HG02642 (cell line): ENCODE data around the gene TRIM10.
"Not testable (repeated sequence)": the region's sequence is repeated elsewhere in the genome, so short reads cannot be mapped to it uniquely, and the experiment has no call there.

Experiments used
- ATAC-seq: cut with Tn5 transposase; IDR thresholded peaks from one replicate; pipeline ENCODE4 v1.9.1; 2021; ENCODE audit warnings: mild to moderate bottlenecking; ENCODE audit not compliant: unreplicated experiment, poor library complexity

The TRIM10 gene

DNA sequence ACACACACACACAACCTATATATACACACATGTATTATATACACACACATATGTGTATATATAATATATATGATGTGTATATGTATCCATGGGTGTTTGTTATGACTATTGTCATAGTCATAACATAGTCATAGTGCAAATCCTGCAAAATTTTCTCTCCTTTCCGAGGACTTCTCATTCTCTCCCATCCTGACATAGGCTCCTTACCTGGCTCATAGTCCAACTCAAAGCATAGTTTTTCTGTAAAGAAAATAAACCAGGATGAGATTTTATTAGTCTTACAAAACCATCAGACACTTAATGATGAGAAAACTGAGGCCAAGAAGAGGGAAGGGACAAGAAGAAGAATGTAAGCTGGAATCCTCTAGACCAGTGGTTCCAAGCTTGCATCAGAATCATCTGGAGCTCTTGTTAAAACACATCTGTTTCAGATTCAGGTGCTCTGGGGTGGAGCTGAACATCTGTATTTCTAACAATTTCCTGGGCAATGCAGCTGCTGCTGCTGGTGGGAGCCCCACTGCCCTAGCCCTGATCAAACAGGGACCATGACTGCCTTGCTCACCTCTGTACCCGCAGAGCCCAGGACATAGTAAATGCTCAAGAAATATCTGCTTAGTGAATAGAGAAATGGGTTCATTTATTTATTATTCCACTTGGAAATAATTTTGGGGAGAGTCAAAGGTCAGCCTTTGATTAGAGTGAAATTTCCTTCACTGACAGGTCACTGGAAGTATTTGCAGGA is 5.3 kb downstream of the TRIM10 start:
- ATAC-seq = no peak

DNA sequence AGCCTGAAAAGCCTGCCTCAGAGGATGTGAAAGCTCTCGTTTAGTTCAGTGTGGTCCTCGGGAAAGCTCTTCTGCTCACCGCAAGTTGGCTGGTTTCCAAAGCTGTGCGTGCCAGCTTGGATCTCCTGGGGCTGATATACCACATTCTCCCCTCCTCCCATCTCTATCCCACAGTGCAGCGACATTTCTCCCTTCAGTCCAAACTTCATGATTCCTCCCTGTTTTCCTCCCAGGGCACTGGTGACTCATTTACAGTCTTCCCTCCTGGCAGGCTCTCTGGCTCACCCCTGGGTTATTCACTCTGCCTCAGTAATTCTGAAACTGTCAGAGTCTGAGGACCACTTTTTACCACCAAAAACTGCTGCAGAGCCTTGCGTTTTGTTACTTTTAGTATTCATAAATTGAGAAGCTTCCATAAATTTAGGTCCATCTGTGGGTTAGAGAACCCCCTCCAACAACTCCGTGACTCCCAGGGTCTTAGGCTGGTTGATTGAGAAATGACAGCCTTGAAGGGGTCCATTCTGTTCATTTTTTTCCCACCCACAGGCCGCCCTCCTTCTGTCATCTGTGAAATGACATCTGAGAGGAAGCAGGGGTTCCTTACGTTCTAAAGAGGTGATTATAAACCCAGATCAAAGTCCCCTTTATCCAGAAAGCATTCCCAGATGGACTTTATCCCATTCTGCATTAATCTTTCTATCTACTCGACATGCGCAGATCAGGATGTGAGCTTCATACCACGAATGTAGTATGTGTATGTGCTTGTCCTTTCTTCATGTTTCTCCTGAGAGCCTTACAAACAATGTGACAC is 6.1 kb downstream of the TRIM10 start:
- no peak for ATAC-seq

DNA sequence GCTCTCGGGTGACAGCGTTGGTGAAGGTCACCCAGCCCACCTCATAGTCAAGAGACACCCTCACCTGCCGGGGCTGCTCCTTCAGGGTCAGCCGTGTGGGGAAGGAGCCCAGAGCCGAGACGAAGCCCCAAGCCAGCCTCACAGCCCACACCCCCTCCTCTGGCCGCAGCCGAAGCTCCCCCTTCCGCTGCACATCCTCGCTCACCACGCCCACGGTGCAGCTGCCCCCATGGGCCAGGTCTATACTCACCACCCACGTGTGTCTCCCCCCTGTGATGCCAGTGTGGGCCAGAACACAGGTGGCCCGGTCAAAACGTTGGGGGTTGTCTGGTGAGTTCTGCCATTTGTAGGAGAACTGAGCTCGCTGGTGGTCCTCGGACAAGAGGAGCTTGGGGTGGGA is 7.0 kb downstream of the TRIM10 start:
- no peak for ATAC-seq

DNA sequence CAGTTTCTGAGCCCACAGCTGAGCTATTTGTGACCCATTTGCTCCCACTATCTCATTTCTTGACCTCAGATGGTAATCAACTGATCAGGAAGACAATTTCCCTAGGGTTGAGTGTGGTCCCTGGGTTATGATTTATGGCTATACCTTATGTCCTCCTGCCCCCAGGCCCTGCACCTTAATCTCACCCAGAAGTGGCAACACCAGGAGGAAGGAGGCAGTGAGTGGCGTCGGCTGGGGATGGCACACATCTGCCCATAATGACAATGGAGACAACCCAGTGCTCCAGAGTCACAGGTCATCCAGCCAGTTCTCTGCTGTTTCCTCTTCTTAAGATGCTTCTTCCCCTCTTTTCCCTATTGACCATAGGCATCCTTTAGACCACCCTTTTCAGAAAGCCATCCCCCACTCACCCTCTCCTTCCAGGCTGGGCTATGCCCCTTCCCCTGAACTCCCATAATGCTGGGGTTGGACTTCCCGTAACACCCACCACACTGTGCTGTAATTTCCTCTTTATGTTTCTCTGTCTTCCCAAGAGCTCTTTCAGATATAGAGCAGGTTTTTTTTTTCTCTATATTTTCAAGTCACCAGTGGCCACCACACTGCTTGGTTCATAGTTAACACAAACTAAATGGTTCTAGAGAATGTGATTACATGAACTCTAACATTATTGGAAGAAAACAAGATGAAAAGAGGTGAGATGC is 8.0 kb downstream of the TRIM10 start:
- ATAC-seq = no peak

DNA sequence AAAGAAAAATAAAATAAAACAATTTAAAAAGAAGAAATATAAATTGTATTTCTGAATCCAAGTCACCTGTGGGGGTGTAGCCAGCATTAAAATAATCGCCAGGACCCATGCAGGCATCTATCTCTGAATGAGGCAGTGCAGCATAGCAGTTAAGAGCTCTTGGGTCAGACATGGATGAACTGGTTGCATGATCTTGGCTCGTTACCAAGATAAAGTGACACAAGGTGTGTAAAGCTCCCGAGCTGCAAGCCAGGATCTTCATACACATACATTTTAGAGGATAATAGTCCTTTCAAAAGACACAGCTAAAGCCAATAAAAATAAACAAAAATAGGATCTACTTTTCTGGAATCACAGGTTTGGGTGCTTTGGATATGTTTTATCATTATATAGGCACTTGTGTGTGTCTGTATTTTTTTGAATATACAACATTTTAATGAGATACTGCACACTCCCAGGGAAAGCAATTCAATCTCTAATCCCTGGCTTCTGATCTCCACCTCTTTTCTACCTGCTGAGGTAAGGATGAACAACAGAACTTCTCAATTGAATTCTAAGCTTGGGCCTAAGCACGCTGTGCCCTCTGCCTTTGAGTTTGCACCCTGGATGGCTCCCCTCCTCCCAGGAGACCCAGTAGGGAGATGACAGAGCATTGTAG is 8.9 kb downstream of the TRIM10 start:
- ATAC-seq = no peak

DNA sequence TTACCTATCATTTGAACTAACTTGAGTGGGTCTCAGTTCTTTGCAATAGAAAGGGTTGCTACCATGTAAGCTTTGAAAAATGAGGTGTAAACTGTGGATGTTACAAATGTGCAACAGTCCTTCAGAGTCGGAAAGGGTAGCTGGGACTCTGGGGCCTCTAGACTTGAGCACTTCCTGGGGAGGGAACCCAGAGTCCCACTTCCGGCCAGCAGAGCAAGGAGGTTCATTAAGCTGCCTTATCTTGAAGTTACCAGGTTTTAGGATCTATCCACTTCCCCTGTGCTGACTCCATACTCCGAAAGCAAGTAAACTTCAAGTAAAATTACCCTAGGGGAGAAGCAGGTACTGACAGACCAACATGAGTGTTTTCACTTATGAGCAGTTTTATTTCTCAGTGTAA is 9.4 kb downstream of the TRIM10 start:
- ATAC-seq = no peak

DNA sequence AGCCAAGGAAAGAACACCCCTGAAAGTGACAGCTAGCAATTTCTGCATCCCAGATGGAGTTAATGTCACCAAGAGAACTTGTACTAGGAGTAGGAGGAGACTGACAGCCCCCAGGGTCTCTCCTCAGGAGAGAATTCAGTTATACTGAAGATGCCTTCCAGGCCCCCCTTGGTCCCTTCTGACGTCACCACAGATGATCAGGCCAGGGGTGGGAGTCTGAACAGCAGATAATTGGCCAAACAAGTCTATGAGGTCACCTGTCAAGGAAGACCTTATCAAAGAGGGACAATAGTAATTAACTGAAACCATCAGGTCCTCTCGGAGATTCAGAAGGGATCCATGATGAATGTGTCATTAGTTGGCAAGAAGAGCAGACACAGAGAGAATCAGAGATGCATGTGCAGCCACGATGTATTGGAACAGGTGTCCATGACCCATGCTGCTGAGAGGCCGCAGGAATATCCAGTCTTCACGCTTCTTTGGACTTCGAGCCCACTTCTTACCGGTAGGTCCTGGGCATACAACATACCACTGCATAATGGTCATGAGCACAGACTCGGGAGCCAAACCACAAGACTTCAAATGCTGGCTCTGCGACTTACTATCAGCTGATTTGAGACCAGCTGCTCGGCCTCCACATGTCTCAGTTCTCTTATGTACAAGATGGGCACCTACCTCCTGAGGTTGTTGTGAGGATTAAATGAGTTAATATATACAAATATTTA is 10.2 kb downstream of the TRIM10 start:
- ATAC-seq = no peak

DNA sequence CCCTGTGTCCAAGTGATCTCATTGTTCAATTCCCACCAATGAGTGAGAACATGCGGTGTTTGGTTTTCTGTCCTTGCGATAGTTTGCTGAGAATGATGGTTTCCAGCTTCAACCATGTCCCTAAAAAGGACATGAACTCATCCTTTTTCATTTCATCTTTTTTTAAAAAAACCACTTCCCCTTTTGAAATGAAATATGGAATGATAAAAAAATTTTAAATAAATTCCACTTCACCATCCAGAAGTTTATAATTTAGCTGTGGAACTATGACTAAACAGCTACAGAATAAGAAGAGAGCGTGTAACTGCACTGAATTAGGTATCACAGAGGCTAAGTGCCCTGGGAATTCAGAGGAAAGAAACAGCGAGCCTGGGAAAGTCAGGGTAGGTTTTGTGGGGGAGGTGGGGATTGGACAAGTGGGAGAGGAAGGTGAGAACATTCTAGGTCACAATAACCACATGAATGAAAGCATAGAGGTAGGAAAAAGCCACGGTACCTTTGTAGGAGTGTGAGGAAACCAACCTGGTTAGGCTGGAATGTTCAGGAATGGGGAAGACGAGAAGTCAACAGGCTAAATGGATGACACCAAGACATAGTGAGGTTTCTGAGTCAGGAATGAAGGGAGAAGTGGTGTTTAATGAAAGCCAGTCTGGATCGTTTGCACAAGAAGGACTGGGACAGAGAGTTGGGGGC is 11.0 kb downstream of the TRIM10 start:
- ATAC-seq = no peak

DNA sequence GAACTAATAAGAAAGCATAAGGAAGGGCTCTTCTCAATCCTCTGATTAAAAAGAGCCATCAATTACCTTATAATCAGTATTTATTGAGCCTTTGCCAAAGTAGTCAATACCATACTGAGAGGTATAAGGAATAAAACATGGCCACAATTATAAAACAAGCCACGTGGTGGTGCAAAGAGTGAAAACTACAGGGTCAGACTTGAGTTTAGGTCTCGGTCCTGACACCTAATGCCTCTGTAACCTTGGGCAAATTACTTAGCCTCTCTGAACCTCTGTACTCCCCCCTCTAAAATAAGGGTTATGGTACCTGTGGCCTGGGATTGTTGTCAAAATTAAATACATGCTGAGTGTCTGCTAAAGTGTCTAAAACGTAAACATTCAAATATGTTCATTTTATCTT is 11.8 kb downstream of the TRIM10 start:
- no peak for ATAC-seq

DNA sequence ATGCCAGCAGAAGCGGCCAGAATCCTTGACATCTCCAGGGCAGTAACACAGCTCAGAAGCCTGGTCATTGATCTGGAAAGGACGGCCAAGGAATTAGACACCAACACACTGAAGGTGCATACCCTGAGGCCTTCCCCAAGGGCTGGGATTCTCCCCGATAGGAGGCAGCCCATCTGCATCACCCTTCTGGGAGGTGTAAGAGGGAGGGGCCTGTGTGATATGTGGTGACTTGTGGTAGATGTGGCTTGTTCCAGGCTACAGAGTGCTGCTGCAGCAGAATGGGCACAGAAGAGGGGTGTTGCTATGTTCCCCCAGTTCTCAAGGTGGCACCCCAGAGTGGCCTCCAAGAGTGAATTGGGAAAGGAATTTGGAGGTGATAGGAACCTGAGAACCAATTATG is 13.9 kb downstream of the TRIM10 start:
- ATAC-seq = no peak

DNA sequence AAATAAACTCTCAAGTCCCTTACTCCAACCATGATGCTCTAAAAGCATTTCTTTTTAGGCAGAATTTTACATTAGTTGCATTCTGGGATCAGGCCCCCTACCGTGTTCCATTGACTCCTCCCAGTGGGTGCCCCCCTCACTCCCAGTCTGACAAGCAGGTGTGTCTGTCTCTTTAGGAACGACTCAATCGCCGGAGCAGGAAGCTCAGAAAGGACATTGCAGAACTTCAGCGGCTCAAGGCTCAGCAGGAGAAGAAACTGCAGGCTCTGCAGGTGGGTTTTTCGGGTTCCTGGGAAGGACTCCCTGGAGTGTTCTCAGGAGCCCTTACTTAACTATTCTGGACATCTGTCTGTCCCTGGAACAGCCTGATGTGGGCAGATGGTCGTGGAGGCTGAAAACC is 15.2 kb downstream of the TRIM10 start:
- ATAC-seq = no peak

DNA sequence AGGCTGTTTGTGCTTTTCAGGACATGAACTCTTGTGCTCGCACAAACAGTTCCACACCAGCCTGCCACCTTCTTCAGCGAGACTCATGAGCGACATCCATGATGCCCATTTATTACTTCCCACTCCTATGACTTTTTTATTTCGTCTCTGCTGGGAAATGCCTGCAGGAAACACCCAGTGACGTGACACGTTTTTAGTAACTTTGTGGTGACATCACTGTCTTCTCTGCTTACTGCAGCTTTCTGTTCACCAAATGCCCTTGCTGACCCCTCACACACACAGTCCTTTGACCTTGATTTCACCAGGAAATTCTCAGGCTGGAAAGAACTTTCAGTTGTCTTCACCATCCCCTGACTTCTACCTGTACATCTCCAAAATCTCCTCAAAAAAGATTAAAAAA is 16.2 kb downstream of the TRIM10 start:
- no peak for ATAC-seq

DNA sequence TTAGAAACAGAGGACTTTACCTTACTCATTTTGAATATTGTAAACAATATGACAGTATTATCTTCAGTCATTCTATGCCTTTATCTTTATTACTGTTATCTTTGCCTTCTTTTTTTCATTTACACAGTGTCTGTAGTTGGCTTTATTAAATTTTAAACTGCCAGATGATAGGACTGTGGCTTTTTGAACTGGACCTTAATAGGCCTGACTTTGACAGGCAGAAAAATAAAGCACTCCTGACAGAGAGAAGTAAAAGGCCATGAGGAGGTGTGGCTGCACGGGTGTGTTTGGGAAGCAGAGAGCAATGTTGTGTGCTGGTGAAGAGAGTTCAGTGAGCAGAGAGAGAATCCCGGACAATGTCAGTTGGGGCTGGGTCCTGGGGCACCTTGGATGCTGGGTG is 17.2 kb downstream of the TRIM10 start:
- ATAC-seq = no peak

DNA sequence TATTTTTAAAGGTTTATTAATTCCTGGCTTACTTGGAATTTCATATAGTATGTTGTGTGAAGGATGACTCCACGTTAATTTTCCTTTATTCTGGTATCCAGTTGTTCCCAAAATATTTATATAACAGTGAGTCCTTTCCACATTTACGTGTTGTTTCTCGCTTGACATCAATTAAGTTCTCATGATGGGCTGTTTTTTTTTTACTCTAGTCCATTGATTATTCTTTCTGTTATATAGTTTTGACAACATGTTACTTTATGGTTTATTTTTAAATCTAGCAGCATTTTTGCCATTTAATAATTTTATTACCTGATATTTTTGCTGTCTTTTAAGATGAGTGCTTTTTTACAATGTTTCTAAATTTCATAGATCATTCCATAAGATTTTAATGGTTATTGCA is 18.3 kb downstream of the TRIM10 start:
- ATAC-seq = no peak

DNA sequence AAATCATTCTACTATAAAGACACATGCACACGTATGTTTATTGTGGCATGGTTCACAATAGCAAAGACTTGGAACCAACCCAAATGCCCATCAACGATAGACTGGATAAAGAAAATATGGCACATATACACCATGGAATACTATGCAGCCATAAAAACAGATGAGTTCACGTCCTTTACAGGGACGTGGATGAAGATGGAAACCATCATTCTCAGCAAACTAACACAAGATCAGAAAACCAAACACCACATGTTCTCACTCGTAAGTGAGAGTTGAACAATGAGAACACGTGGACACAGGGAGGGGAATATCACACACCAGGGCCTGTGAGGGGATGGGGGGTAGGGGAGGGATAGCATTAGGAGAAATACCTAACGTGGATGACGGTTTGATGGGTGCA is 20.8 kb downstream of the TRIM10 start:
- not testable (repeated sequence) for ATAC-seq

DNA sequence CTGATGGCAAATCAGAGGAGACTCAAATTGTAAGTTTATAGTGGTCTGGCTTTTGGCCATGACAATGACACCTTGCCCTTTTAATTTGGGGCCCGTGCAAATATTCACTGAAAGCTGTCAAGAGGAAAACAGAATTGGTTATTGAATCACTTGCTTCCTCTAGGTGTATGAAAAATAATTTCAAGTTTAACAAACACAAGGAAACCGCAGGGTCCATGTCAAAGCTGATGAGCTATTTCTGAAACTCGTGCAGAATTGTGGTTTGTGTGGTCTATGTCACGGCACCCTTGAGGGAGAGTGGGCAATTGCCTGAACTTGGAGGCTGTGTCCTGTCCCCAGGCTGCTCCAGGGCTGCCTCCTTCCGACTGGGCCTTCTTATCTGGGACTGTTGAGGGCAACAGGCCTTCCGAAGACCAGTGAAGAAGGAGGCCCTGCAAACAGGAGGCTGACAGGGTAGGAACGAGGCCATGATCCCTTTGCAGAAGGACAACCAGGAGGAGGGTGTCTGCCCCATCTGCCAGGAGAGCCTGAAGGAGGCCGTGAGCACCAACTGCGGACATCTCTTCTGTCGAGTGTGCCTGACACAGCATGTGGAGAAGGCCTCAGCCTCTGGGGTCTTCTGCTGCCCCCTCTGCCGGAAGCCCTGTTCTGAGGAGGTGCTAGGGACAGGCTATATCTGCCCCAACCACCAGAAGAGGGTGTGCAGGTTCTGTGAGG is 24.3 kb downstream of the TRIM10 start:
- no peak for ATAC-seq

DNA sequence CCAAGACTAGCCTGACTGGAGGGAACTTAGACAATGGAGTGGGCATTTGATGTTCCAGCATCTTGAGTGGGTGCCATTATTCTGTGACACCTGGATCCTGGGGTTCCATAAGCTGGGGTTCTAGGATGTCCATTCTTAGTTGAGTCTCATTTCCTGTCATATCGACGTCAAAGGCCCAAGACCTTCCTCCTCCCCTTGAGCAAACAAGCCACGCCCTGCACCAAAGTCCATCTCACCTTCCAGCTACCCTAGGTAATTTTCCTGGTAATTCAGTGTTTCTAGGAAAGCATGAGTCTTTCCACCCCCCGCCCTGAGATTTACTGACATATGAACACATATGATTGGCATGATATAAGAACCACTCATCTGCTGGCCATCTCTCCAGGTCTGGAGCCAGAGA is 25.3 kb downstream of the TRIM10 start, which contains the start of gene TRIM40:
TSS of gene TRIM40 (plus strand) at position 384 of the 400 bp plus-strand sequence. CDS start 897 bp downstream, outside the sequence.
- no peak for ATAC-seq

DNA sequence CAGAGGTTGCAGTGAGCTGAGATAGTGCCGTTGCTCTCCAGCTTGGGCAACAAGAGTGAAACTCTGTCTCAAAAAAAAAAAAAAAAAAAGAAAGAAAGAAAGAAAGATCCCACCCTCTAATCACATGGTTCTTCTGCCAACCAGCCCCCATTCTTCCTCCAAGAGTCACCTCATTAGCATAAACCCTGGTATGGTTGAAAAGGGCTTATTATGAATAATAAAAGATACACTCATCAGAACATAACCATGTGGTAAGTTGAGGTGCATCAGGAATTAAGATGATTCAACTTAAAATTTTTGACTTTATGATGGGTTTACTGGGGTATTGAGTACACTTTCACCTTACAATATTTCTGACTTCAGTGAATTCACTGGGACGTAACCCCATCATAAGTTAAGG is 25.9 kb downstream of the TRIM10 start:
- ATAC-seq = no peak
